OCI-LY3 (cell line): ENCODE data around the gene RPS10.

Source experiments
- CTCF ChIP-seq: fragments of 200-600, 300-600 bp; sonication (generic); IDR thresholded peaks from 2 replicates; pipeline ENCODE4 v1.5.1; 2014; ENCODE audit warnings: antibody characterized with exemption, low read length, low read depth
- EZH2phosphoT487 ChIP-seq: fragments of 200-600 bp; shearing (Covaris generic); IDR thresholded peaks from 2 replicates; pipeline ENCODE4 v1.6.1; 2018; ENCODE audit warnings: antibody characterized with exemption, mixed run types, low read depth

- TF ChIP-seq CTCF: no peak
- no peak for TF ChIP-seq EZH2phosphoT487
These were observed 15.7 kb upstream of the RPS10 start for GRCh38 chr6:34441526-34441925.
